ENCODE data around the gene PIK3C2G.
"Not testable (repeated sequence)": the region's sequence is repeated elsewhere in the genome, so short reads cannot be mapped to it uniquely, and the experiment has no call there.

PIK3C2G gene

DNA sequence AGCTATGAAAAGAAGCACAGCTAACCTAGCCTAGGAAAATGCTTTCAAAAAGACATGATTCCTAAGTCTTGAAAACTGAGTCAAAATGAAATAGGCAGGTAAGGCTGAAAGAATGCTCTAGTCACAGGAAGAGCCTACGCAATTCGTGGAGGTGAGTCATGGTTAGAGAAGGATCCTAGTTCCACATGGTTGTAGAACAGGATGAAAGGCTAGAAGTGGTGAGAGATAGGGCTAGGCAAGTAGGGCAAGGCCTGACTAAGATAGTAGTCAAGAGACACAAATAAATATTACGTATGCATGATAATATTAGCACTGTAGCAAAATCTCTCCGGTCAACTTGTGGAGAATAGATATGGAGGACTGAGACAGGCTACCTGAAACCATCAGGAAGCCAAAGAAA is 429.3 kb downstream of the PIK3C2G start:
- Histone ChIP-seq H3K9me2 (replicated peaks; ENCODE audit: low read depth, low read length) (no peaks in the 10 kb centered on the region), H4K20me1 (ENCODE audit: insufficient read depth, low read length, poor library complexity, severe bottlenecking) (no peaks in the 10 kb centered on the region), H3K79me2 (ENCODE audit: insufficient read depth, low read length) (no peaks in the 10 kb centered on the region), H3K36me3 (ENCODE audit: insufficient read depth, low read length) (no peaks in the 10 kb centered on the region), H3K27me3 (ENCODE audit: insufficient read depth, low read length, poor library complexity, severe bottlenecking) (no peaks in the 10 kb centered on the region), H2AFZ (ENCODE audit: low read length) (no peak overlapping the region), H3F3A (ENCODE audit: low read depth) (no peaks in the 10 kb centered on the region), H3K9me3 (ENCODE audit: insufficient read depth, low read depth, low read length) (no peaks in the 10 kb centered on the region), H3K4me2 (ENCODE audit: low read depth, low read length, poor library complexity, severe bottlenecking) (no peak overlapping the region), H3K4me3 (ENCODE audit: low read length, poor library complexity, severe bottlenecking) (no peak overlapping the region), H3K4me1 (ENCODE audit: insufficient read depth, low read length, poor library complexity, severe bottlenecking) (no peaks in the 10 kb centered on the region), H3K9ac (ENCODE audit: low read depth, low read length, poor library complexity, severe bottlenecking) (no peak overlapping the region)
- TF ChIP-seq, protein P1, sequence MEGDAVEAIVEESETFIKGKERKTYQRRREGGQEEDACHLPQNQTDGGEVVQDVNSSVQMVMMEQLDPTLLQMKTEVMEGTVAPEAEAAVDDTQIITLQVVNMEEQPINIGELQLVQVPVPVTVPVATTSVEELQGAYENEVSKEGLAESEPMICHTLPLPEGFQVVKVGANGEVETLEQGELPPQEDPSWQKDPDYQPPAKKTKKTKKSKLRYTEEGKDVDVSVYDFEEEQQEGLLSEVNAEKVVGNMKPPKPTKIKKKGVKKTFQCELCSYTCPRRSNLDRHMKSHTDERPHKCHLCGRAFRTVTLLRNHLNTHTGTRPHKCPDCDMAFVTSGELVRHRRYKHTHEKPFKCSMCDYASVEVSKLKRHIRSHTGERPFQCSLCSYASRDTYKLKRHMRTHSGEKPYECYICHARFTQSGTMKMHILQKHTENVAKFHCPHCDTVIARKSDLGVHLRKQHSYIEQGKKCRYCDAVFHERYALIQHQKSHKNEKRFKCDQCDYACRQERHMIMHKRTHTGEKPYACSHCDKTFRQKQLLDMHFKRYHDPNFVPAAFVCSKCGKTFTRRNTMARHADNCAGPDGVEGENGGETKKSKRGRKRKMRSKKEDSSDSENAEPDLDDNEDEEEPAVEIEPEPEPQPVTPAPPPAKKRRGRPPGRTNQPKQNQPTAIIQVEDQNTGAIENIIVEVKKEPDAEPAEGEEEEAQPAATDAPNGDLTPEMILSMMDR (conservative IDR thresholded peaks at IDR 0.05; ENCODE audit: low read length) = no peak
- no peak for TF ChIP-seq EZH2phosphoT487 (IDR thresholded peaks at IDR 0.05; ENCODE audit: borderline replicate concordance)

DNA sequence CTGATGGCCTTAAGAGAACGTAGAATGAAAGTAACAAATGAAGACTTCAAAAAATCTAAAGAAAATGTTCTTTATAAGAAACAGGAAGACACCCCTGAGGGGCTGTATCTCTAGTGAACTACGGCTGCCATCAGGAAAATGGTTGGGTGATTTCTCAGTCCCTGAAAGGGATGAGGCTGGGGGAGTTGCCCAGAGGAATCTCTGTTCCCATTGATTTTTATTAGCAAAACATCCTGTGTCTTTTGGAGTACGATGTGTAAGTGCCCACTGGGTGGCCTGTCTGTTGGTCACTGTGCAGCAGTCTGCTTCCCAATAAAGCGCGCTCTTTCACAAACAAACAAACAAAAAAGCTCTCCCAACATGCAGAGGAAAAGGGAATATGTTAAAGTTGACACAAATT is 432.7 kb downstream of the PIK3C2G start:
- not testable (repeated sequence) for H3K27me3 ChIP-seq (ENCODE audit: insufficient read depth, low read length, poor library complexity, severe bottlenecking); H3K4me2 ChIP-seq (ENCODE audit: low read depth, low read length, poor library complexity, severe bottlenecking); H2AFZ ChIP-seq (ENCODE audit: low read length); H3F3A ChIP-seq (ENCODE audit: low read depth); H3K9ac ChIP-seq (ENCODE audit: low read depth, low read length, poor library complexity, severe bottlenecking); H3K4me3 ChIP-seq (ENCODE audit: low read length, poor library complexity, severe bottlenecking); H3K79me2 ChIP-seq (ENCODE audit: insufficient read depth, low read length); H3K9me2 ChIP-seq (replicated peaks; ENCODE audit: low read depth, low read length); H4K20me1 ChIP-seq (ENCODE audit: insufficient read depth, low read length, poor library complexity, severe bottlenecking); H3K36me3 ChIP-seq (ENCODE audit: insufficient read depth, low read length); H3K4me1 ChIP-seq (ENCODE audit: insufficient read depth, low read length, poor library complexity, severe bottlenecking); H3K9me3 ChIP-seq (ENCODE audit: insufficient read depth, low read depth, low read length)

DNA sequence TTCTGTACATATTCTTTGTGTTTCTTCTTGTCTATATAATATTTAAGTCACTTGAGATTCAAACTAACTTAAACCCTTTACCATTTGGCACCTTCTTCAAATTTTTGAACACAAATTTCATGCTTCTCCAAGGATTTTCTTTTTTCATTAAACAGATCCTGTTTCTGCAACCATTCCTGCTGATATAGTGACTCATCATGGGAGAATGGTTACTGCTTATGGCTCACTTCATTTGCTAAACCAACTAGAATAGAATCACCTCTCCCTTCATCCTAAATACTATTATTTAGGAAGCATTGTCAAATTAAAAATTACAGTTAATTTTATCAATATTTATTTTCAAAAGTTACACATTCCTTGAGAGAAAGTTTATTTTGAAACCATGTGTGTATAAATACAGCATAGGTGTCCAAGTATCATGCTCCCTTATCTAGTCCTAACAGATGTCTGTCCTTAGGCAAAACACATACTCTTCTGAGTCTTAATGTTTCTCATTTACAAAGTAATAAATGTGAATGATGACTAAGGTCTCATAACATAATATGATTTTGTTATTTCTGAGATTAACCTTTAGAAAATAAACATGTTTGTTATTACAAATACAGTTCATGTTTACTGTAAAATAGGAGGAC is 435.8 kb downstream of the PIK3C2G start:
- H3F3A ChIP-seq (ENCODE audit: low read depth) = no peaks in the 10 kb centered on the region
- no peak overlapping the region for H2AFZ ChIP-seq (ENCODE audit: low read length)
- TF ChIP-seq EZH2phosphoT487 (IDR thresholded peaks at IDR 0.05; ENCODE audit: borderline replicate concordance) = no peak
- TF ChIP-seq, protein P1 (conservative IDR thresholded peaks at IDR 0.05; ENCODE audit: low read length) = no peak
- H3K4me2 ChIP-seq (ENCODE audit: low read depth, low read length, poor library complexity, severe bottlenecking) = no peak overlapping the region
- no peaks in the 10 kb centered on the region for H3K9me2 ChIP-seq (replicated peaks; ENCODE audit: low read depth, low read length)
- no peaks in the 10 kb centered on the region for H3K27me3 ChIP-seq (ENCODE audit: insufficient read depth, low read length, poor library complexity, severe bottlenecking)
- H3K9me3 ChIP-seq (ENCODE audit: insufficient read depth, low read depth, low read length) = no peaks in the 10 kb centered on the region
- H3K4me1 ChIP-seq (ENCODE audit: insufficient read depth, low read length, poor library complexity, severe bottlenecking) = no peaks in the 10 kb centered on the region
- H3K4me3 ChIP-seq (ENCODE audit: low read length, poor library complexity, severe bottlenecking) = no peak overlapping the region
- H3K79me2 ChIP-seq (ENCODE audit: insufficient read depth, low read length) = no peaks in the 10 kb centered on the region
- H4K20me1 ChIP-seq (ENCODE audit: insufficient read depth, low read length, poor library complexity, severe bottlenecking) = no peaks in the 10 kb centered on the region
- H3K9ac ChIP-seq (ENCODE audit: low read depth, low read length, poor library complexity, severe bottlenecking) = no peak overlapping the region
- no peaks in the 10 kb centered on the region for H3K36me3 ChIP-seq (ENCODE audit: insufficient read depth, low read length)

Measured in Loucy (cell line).